Vagina (tissue), 2 donors: ENCODE data around the gene CCDC68.

Source experiments
- POLR2A ChIP-seq, 2 donors: fragments of 450-650 bp; IDR thresholded peaks; one replicate each; pipeline ENCODE4 v1.6.1; 2017; ENCODE audit warnings: antibody characterized with exemption in 2 of 2, mild to moderate bottlenecking in 2 of 2, moderate library complexity in 2 of 2
- POLR2AphosphoS5 ChIP-seq, 2 donors: sonication (generic); formaldehyde crosslinking; IDR thresholded peaks; one replicate each; pipeline ENCODE4 v1.9.0; 2017; ENCODE audit warnings: antibody characterized with exemption in 2 of 2, mild to moderate bottlenecking in 2 of 2, low read depth in 1 of 2; ENCODE audit not compliant: insufficient read depth in 1 of 2
- TF ChIP-seq, protein P1 (sequence below), 3 experiments: fragments of 450-650 bp in 2 of 3; fragments of 200-600 bp in 1 of 3; sonication (generic) in 1 of 3; IDR thresholded peaks; one replicate each; pipeline ENCODE4 v1.5.1; 2017 to 2019; ENCODE audit warnings: antibody characterized with exemption in 3 of 3, mild to moderate bottlenecking in 2 of 3, moderate library complexity in 2 of 3

DNA sequence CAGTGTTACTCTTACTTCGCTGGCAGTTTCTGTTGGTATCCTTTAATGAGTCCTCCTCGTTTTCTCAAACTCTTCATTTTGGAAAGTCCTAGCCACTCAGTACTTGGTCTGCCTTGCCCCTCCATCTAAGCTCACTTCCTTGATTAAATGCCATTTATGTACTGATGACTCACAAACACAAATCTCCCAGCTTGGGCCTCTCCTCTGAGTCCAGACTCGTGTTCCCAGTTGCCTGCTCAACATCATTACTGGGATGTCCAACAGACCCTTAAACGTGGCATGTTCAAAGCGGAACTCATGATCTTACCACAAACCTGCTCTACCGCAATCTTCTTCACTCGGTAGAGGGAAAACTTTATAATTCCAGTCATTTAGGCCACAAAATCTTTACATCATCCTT, 13.8 kb upstream of the CCDC68 start:
- TF ChIP-seq, protein P1, sequence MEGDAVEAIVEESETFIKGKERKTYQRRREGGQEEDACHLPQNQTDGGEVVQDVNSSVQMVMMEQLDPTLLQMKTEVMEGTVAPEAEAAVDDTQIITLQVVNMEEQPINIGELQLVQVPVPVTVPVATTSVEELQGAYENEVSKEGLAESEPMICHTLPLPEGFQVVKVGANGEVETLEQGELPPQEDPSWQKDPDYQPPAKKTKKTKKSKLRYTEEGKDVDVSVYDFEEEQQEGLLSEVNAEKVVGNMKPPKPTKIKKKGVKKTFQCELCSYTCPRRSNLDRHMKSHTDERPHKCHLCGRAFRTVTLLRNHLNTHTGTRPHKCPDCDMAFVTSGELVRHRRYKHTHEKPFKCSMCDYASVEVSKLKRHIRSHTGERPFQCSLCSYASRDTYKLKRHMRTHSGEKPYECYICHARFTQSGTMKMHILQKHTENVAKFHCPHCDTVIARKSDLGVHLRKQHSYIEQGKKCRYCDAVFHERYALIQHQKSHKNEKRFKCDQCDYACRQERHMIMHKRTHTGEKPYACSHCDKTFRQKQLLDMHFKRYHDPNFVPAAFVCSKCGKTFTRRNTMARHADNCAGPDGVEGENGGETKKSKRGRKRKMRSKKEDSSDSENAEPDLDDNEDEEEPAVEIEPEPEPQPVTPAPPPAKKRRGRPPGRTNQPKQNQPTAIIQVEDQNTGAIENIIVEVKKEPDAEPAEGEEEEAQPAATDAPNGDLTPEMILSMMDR (IDR thresholded peaks at IDR 0.05) = no peak
- TF ChIP-seq POLR2AphosphoS5 (IDR thresholded peaks at IDR 0.05; ENCODE audit: insufficient read depth in 1 of 2, low read depth in 1 of 2) (no peak), POLR2A (IDR thresholded peaks at IDR 0.05) (no peak)
